Right renal cortex interstitium (tissue), 3 donors: Measurements from ENCODE around the gene GJC2. TPM values are rescaled to one million over a fixed set of nuclear protein-coding genes. Genes with fewer than 3 reads are reported as not detected.
"Not testable (repeated sequence)": the region's sequence is repeated elsewhere in the genome, so short reads cannot be mapped to it uniquely, and the experiment has no call there.

Source experiments
- DNase-seq, 3 donors: peaks; one replicate each; pipeline ENCODE4 v3.0.0-alpha.2; 2013; ENCODE audit warnings: low read depth in 3 of 3, low spot score in 2 of 3
- polyA plus RNA-seq, 3 donors: library from polyadenylated mRNA; unstranded; fragments of 120-200 nt; gene quantifications; one replicate each; pipeline ENCODE4 v1.2.1, GENCODE V29; 2013; ENCODE audit not compliant: insufficient read length in 3 of 3

The GJC2 gene
- under 1 TPM; 0.46 to 0.71 (median 0.51) TPM for polyA plus RNA-seq

- no peak for DNase-seq
These were observed at the start of gene GJC2 for GRCh38 chr1:228149406-228150119. Gene GJC2, plus strand, starts transcription at chr1:228149930. Its CDS starts 7,829 bp downstream, at chr1:228157759.

- DNase-seq = no peak
These were observed 48.7 kb upstream of the GJC2 start for GRCh38 chr1:228100822-228101613.

GRCh38 chr1:228101614-228101993 lies 48.1 kb upstream of the GJC2 start:
- DNase-seq = no peak

- DNase-seq = no peak
These were observed 47.5 kb upstream of the GJC2 start for GRCh38 chr1:228101994-228102790.

- DNase-seq = peak; percentile 86 to 89 (median 89)
These were observed 46.7 kb upstream of the GJC2 start, which contains the start of gene C1orf35 for GRCh38 chr1:228102791-228103620. Gene C1orf35, minus strand, starts transcription at chr1:228103325. Its CDS starts 98 bp downstream, at chr1:228103227.

- DNase-seq = no peak
These were observed 45.0 kb upstream of the GJC2 start for GRCh38 chr1:228104526-228105269.

GRCh38 chr1:228105270-228105995 lies 44.3 kb upstream of the GJC2 start:
- DNase-seq = no peak

GRCh38 chr1:228105996-228106799 lies 43.5 kb upstream of the GJC2 start:
- no peak for DNase-seq

GRCh38 chr1:228106800-228107054 lies 43.0 kb upstream of the GJC2 start:
- no peak for DNase-seq

- DNase-seq = no peak
These were observed 42.1 kb upstream of the GJC2 start for GRCh38 chr1:228107636-228108035.

- DNase-seq = no peak
These were observed 41.6 kb upstream of the GJC2 start for GRCh38 chr1:228108055-228108690.

GRCh38 chr1:228108742-228109072 lies 41.0 kb upstream of the GJC2 start:
- no peak for DNase-seq

GRCh38 chr1:228109073-228109961 lies 40.4 kb upstream of the GJC2 start, which contains the start of gene MRPL55:
Gene MRPL55, minus strand, starts transcription at chr1:228109299. Its CDS starts 1,039 bp downstream, at chr1:228108260.
- peak; percentile 89 to 93 (median 92) for DNase-seq

- no peak for DNase-seq
These were observed 39.7 kb upstream of the GJC2 start for GRCh38 chr1:228109962-228110488.

- no peak for DNase-seq
These were observed 39.2 kb upstream of the GJC2 start for GRCh38 chr1:228110556-228110955.

- DNase-seq = not testable (repeated sequence)
These were observed 38.4 kb upstream of the GJC2 start for GRCh38 chr1:228111315-228111714.
